HG02970 (cell line): ENCODE measurements around the gene EFEMP2.
"Not testable (repeated sequence)": the region's sequence is repeated elsewhere in the genome, so short reads cannot be mapped to it uniquely, and the experiment has no call there.

Source experiments
- ATAC-seq: cut with Tn5 transposase; IDR thresholded peaks from one replicate; pipeline ENCODE4 v1.9.1; 2021; ENCODE audit warnings: mild to moderate bottlenecking, moderate library complexity, moderate number of reproducible peaks; ENCODE audit not compliant: unreplicated experiment, low FRiP score

The EFEMP2 gene

GRCh38 chr11:65900899-65901180 is 28.2 kb upstream of the EFEMP2 start:
- ATAC-seq, result no peak

- peak; percentile 88 for ATAC-seq
These were observed 27.7 kb upstream of the EFEMP2 start, which contains the start of gene FOSL1 for GRCh38 chr11:65900125-65900898. Gene FOSL1, minus strand, starts transcription at chr11:65900388. Its CDS starts 49 bp downstream, at chr11:65900339.

GRCh38 chr11:65899356-65900124 is 26.9 kb upstream of the EFEMP2 start:
- ATAC-seq, result no peak

GRCh38 chr11:65898656-65899355 is 26.2 kb upstream of the EFEMP2 start:
- no peak for ATAC-seq

GRCh38 chr11:65897020-65897471 is 24.4 kb upstream of the EFEMP2 start:
- no peak for ATAC-seq

GRCh38 chr11:65896034-65896999 is 23.7 kb upstream of the EFEMP2 start:
- ATAC-seq, result no peak

GRCh38 chr11:65895482-65895981 is 22.9 kb upstream of the EFEMP2 start:
- ATAC-seq, result no peak

- no peak for ATAC-seq
These were observed 21.5 kb upstream of the EFEMP2 start for GRCh38 chr11:65894034-65894591.

GRCh38 chr11:65892661-65893317 is 20.2 kb upstream of the EFEMP2 start:
- ATAC-seq, result no peak

- ATAC-seq, result not testable (repeated sequence)
These were observed 19.5 kb upstream of the EFEMP2 start for GRCh38 chr11:65892137-65892540.

GRCh38 chr11:65891219-65892136 is 18.9 kb upstream of the EFEMP2 start:
- ATAC-seq, result no peak

GRCh38 chr11:65890324-65891218 is 18.0 kb upstream of the EFEMP2 start, which contains the start of gene CCDC85B:
Gene CCDC85B, plus strand, starts transcription at chr11:65890673. Its CDS starts 111 bp downstream, at chr11:65890784.
- peak; percentile 50 for ATAC-seq

- ATAC-seq, result peak; percentile 52
These were observed 15.7 kb upstream of the EFEMP2 start, which contains the start of gene FIBP for GRCh38 chr11:65888163-65888814. Gene FIBP, minus strand, starts transcription at chr11:65888471. Its CDS starts 53 bp downstream, at chr11:65888418.

- ATAC-seq, result no peak
These were observed 15.1 kb upstream of the EFEMP2 start for GRCh38 chr11:65887723-65888162.

GRCh38 chr11:65886826-65887722 is 14.5 kb upstream of the EFEMP2 start:
- no peak for ATAC-seq
